Measurements from ENCODE around the gene SCGB1D1.

GRCh38 chr11:62145261-62145871, 44.6 kb upstream of the SCGB1D1 start:
- TF ChIP-seq POLR2A (IDR thresholded peaks at IDR 0.05), result no peak
- no peak for TF ChIP-seq CTCF (IDR thresholded peaks at IDR 0.05)

All from adrenal gland (tissue), 5 donors.